ENCODE measurements around the gene MS4A4A.
"Not testable (repeated sequence)": the region's sequence is repeated elsewhere in the genome, so short reads cannot be mapped to it uniquely, and the experiment has no call there.

Gene MS4A4A

DNA sequence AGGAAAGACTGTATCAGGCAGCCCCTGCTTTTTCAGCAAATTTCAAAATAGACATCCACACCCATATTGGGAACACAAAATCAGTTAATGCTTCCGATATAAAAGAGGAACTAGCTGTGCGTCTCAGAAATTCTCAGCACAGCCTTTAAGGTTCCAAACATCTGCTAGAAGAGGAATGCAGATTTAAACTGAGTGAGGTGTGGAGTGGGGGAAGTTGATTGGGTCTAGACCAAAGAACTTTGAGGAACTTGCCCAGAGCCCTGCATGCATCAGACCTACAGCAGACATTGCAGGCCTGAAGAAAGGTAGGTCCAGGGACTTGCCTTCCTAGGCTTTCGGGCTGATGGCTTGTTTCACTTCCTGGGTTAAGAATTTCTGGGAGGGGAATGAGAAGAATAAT lies at the start of gene MS4A4A:
Gene MS4A4A (plus strand): TSS at position 255 of the 400 bp plus-strand sequence. CDS start 10 bp downstream, at position 265.
- DNase-seq (ENCODE audit: low read depth) = no peak

DNA sequence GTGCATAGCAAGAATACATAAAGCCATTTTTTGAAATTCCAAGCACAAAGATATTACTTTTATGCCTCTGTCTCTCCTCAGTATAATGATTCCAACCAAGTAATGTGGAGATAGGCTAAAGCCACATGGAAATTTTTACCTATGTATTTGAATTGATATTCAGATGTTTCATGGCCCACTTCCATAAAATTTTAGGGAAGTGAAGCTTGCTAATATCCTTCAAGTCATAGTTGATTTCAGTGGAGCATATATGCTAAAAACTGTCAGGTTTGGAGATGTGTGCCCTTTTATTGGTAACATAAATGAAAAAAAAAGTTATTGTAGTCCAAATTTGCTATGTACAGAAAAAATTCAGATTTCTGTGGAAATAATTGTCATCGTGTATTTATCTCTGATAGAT lies 49.8 kb upstream of the MS4A4A start:
- no peak for DNase-seq (ENCODE audit: low read depth)

DNA sequence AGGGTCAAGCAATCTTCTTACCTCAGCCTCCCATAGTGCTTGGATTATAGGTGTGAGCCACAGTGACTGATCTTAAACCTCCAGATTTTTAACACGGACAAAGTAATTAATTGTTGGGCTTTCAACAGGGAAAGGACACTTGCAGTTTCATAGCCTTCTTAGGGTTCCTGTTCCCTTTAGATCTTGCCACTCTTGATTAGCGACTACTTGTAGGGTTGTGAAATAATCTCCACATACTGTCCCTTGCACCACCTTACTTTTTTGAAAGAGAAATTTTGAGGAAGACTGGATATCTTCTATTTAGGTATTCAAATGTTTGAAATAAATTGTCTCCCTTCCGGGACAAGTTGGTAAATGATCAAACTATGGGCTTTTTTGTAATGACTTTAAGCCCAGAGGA lies 45.1 kb upstream of the MS4A4A start:
- DNase-seq (ENCODE audit: low read depth) = no peak

DNA sequence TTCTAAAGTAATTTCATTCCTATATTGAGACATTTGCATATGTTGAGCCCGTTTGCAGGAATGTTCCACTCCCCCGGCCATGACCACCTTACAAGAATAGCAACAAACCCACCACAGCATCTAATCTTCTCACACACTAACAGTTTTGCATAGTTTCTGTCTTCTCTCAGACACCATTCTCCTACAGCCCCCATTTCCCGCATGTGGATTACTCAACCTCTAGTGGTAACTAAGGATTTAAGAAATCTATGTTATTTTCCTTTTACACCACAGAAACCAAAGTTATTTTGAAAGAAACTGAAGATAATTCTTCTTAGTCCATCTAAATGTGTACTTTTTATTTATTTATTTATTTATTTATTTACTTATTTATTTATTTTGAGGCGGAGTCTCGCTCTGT lies 39.8 kb upstream of the MS4A4A start:
- DNase-seq (ENCODE audit: low read depth) = no peak

DNA sequence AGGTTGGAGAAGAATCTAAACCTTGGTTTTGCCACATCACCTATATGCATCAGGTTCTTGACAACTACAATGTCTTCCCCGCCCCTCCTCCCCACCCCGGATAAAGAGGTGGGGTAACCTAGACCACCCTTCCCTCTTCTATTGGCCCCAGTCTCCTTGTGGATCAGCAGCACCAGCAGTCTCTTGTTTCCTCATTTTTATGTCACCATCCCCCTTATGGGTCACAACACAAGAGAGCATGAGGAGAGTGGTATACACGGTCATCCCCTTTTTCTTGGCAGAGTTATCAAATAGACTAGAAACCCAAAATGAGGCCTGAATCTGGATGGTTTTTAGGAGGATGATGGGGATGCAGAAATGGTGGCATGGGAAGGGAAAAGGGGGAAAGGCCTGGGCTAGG lies 38.7 kb upstream of the MS4A4A start:
- no peak for DNase-seq (ENCODE audit: low read depth)

DNA sequence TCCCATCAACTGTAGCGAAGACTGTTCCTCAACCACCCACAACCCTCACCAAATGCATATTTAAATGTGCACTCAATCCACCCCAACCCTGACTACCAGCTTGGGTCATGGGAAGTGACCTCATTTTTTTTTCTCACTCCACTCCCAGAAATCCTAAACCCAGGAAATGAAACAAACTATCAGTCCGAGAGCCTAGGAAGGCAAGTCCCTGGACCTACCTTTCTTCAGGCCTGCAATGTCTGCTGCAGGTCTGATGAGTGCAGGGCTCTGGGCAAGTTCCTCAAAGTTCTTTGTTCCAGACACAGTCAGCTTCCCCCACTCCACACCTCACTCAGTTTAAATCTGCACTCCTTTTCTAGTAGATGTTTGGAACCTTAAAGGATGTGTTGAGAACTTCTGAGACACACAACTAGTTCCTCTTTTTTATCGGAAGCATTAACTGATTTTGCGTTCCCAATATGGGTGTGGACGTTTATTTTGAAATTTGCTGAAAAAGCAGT lies 37.7 kb upstream of the MS4A4A start, which contains the start of gene MS4A4E:
Gene MS4A4E (minus strand): TSS at position 398 of the 500 bp plus-strand sequence. CDS start 13,082 bp downstream, outside the sequence.
- DNase-seq (ENCODE audit: low read depth) = no peak

DNA sequence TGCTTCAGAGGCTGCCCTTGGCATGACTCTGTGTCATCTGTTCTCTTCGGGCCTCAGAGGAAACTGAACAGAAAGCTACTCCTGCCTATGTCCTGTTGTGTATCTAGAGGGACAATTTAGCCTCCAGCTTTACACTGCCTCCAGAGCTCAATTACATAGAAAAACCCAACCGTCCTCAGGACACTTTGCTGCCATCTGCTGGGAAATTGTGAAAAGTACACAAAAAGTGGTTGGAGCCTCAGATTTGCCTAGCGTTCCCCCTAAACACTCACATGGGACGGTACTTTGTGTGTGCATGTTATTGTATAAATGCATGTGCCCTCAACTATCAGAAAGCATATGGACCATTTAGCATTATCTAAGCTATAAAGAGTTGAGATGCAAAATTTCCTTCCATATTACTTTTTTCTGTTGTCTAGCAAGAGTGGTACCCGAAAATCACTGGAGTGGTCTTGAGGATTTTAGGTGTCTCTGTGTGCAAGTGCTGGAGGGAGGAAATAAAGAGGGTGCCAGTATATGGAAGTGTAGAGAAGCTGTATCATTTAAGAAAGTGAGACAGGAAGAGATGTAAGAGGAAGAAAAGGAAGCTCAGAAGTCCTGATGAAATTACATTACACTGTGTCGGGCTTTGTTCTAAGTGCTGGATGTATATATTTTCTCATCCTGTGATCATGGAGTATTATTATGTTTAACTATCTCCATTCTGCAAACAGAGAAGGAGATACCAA lies 28.8 kb upstream of the MS4A4A start:
- no peak for DNase-seq (ENCODE audit: low read depth)

DNA sequence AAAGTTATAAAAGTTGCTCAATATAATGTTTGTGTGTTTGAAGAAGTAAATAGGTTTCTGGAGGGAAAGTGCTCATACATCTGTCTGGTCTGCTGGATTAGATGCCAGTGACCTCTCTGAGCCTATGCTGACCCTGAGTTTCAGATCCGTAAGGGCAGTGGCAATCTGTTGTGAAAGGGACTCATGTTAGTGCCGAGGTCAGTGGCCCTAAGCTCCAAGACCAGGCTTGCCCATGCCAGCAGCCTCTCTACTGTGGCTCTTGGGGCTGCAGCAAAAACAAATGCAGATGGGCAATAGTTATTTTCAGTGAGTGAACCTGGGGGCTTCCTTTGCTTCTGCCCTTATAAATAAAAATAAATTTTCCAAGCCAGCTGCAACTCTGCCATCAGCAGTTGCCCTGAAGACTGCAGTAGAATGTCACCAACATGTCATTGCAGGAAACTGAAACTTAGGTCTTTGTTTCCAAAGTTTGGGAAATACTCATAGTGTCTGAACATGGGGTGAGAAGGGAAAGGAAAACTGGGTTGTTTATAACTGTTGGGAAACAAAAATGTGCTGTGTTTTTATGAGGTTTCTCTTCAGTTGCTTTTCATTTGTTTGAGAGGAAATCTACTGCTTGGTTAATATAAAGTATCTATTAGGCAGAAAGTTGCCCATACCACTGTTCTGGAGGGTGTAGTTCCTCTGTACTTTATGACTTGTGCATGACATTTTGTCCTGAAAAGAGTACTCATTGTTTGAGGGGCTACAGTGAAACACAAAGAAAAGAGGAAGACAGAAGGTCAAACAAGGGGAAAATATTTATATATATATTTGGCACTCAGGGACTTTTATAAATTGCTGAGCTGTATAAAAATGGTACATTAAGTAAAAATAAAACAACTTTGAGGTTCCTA lies 28.0 kb upstream of the MS4A4A start:
- no peak for DNase-seq (ENCODE audit: low read depth)

DNA sequence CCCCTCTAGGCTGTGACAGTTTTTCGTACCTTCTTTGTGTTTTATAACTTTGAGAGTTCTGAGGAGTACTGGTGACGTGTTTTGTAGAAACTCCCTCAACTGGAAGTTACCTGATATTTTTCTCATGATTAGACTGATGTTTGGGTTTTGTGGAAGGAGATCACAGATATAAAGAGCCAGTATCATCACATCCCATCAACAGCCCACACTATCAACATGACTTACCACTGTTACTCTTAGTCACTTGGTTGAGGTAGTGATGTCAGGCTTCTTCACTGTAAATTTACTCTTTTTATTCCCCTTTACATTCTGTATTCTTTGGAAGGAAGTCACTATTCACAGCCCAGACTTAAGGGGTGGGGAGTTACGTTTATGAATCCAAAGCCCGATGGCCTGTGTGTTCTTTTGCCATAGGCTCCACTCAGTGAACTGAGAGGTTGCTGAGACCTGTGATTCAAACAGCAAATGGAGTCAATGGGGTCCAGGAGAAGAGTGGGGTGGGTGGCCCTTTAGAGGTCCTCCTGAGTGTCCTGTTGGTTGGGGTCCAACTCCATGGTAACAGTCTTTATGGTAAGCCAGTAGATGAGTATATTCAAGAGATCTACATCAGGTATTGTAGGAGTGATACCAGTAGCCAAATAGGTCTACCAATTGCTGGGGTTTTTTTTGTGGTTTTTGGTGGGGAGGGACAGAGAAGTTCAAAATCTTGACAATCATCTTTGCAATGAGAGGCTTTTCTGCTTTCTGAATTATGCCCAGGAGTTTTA lies 22.3 kb upstream of the MS4A4A start:
- no peak for DNase-seq (ENCODE audit: low read depth)

DNA sequence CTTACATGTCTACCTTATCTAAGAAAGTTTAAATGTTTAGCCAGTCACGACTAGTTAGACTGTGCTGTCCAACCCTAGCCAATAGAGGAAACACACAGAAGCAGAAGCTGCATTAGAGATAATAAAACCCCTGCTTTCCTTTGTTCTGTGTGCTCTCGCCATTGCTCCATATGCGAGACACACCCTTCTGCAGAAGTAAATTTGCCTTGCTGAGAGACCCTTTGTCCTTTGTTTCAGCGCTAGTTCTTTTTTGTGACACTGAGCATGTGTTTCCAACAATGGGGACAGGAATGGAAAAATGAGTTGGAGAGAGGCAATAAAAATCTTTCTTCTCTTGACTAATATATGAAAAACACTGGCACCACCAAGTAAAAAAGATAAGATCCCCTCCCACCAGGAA lies 19.5 kb upstream of the MS4A4A start:
- no peak for DNase-seq (ENCODE audit: low read depth)

DNA sequence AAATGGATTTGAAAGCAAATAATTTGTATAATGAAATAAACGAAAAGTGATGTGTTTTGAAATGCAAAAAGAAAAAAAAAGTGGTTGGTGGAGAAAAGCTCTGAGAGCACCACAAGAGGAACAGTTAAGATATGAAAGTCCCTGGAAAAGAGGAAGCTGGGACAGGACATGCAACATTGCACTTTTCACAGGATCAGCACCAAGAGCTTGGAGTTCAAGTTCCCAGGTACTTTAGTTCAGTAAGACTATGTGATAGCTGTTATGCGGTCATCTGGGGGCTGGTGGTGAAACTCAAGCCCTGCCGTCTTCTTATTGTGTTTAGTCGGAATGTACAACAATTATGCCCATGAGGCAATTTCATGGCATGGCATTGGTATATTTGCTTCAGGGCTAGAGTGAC lies 17.1 kb upstream of the MS4A4A start:
- DNase-seq (ENCODE audit: low read depth) = no peak

DNA sequence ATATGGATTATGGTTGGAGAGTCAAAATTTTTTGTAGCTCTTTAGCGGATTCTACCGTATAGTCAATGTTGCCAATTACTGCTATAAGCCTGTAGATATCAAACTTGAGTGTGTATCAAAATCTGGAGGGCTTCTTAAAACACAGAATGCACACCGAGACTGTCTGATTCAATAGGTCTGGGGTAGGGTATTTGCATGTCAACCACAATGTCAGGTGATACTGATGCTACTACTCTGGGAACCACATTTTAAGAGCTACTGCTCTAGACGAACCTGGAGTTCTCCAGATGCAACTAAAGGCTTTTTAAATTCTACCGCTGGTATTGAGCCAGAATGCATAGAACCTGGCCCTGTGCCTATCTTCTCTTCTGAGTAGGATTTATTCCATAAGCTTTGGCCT lies 15.8 kb upstream of the MS4A4A start:
- DNase-seq (ENCODE audit: low read depth) = no peak

DNA sequence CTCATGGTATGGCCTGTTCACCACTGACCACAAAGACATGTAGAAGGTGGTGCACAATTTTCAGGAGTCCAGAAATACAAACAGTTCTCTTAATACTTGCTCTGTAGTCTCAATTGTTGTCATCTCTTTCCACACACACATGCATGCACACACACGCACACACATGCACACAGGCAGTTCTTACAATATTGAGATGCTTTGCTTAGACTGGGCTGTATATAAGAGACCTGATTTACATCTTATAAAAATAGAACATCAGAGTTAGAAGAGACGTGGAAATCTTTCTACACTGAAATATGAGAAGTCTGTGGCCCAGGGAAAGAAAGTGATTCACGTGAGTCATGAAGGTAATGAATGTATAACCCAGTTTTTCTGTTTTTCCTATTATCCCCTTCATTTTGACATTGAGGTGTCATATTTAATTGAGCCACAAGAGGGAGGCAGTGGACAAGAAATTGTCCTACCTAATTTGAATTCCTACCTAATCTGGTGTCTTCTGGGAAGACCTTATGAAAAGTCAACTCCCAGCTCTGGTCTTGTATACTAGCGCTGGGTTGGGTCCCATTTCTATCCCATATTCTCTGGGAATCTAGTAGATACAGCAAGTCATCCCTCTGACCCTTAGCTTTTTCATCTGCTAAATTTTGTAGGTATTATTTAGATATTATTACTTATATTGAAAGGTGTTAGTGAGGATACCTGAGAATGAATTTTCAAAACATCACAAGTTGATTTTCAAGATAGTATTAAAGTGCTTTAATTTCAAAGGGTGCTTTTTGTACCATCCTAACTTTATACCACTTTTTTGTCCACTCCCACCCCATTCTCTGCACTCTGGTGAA lies 14.9 kb upstream of the MS4A4A start:
- DNase-seq (ENCODE audit: low read depth) = no peak

DNA sequence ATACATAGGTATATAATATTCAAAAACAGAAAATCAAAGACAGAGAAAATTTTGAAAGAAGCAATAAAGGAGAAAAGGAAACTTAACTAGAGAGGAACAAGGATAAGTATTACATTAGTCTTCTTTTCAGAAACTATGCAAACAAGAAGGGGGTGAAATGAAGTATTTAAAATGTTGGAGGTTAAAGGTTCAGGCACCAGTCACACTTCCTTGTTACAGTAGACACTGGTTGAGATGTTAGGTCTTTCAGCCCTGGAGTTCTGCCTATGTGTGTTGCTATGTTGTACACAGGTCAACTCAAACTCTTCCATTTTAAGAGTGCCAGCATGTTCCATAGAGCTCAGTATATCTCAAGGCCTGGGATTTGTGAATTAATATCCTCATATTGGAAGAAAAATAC lies 6.0 kb upstream of the MS4A4A start:
- DNase-seq (ENCODE audit: low read depth) = no peak

DNA sequence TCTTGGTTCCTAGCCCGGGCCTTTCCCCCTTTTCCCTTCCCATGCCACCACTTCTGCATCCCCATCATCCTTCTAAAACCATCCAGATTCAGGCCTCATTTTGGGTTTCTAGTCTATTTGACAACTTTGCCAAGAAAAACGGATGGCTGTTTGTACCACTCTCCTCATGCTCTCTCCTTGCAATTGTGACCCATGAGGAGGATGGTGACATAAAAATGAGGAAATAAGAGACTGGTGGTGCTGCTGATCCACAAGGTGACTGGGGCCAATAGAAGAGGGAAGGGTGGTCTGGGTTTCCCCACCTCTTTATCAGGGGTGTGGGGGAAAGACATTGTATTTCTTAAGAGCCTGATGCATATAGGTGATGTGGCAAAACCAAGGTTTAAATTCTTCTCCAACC lies 1.0 kb downstream of the MS4A4A start:
- no peak for DNase-seq (ENCODE audit: low read depth)

DNA sequence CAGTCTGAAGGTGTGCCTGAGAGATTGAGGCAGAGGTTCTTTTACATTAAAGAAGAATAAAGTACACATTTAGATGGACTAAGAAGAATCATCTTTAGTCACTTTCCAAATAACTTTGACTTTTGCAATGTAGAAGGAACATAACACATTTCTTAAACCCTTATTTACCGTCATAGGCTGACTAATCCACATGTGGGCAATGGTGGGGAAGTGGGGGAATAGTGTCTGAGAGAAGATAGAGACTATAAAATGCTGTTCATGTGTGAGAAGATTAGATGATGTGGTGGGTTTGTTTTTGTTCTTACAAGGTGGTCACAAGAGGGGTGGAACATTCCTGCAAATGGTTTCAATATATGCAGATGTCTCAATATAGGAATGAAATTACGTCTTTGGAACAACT lies 1.8 kb downstream of the MS4A4A start:
- DNase-seq (ENCODE audit: low read depth) = no peak

DNA sequence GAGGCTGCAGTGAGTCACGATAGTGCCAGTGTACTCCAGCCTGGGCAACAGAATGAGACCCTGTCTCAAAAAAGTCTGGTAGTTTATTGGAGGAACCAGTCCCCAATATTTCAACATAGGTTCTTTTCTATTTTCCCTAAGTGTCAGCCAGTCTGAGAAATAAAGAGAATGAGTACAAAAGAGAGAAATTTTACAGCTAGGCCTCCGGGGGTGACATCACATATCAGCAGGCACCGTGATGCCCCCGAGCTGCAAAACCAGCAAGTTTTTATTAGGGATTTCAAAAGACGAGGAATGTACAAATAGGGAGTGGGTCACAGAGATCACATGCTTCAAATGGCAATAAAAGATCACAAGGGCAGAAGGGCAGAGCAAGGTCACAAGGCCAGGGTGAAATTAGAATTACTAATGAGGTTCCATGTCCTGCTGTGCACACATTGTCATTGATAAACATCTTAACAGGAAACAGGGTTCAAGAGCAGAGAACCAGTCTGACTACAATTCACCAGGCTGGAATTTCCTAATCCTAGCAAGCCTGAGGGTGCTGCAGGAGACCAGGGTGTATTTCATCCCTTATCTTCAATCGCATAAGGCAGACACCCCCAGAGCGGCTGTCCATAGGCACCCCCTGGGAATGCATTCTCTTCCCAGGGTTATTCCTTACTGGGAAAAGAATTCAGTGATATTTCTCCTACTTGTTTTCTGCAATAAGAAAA lies 5.1 kb downstream of the MS4A4A start:
- DNase-seq (ENCODE audit: low read depth) = not testable (repeated sequence)

DNA sequence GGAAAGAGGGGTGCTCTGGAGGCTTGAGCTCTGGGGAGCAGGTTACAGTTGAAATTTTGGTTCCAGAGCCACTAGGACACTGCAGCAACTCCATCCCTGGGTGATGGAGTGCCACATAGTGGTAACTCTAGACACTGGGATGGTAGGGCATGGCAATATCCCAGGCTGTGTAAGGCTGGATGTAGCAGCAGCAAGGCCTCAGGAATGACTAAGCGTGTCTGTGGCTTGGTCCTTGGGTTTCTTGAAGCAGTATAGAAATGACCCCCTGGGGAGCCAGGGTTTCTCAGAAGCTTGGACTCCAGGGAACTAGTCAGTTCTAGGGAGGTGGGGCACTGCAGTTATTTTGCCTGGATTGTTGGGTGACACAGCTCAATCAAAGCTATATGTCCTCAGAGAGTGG lies 8.1 kb downstream of the MS4A4A start:
- DNase-seq (ENCODE audit: low read depth) = no peak

DNA sequence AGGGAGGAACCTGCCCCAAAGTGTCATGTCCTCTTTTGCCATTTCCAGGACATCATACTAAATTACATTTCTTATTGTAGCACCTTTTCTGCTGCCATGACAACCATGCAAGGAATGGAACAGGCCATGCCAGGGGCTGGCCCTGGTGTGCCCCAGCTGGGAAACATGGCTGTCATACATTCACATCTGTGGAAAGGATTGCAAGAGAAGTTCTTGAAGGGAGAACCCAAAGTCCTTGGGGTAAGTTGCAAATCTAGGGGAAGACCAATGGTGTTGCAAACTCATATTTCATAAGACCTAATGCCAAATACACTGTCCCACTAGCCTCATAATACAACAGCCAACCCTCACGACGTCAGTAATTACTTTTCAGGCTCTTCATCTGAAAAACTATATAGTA lies 11.7 kb downstream of the MS4A4A start:
- DNase-seq (ENCODE audit: low read depth) = no peak

DNA sequence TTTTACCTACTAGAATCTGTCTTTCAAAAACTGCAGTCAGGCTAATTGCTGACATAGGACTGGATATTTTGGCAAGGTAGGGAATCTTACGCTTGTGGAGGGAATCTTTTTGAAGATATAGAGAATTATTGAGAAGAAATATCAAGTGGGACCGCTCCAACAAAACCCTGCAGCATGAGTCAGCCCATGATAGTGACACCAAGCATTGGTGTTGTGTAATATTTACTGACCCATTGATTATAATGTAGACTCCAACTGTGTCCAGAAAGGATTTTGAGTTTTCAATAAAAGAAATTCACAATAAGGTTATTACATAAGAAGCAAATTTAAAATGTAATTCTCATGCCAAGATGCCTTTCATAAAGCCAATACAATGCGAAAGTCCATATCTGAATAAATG lies 20.7 kb downstream of the MS4A4A start:
- no peak for DNase-seq (ENCODE audit: low read depth)

DNA sequence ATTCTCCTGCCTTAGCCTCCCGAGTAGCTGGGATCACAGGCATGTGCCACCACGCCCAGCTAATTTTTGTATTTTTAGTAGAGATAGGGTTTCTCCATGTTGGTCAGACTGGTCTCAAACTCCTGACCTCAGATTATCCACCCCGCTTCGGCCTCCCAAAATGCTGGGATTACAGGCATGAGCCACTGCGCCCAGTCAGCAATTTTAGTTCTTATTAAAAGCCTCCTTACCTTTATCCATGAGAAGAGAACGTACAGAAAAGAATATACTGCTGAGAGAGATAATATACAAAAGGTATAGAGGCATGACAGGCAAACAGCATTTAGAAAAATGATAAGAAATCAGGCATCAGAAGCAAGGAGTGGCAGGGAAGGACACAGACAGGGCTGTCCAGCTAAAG lies 21.4 kb downstream of the MS4A4A start:
- DNase-seq (ENCODE audit: low read depth) = not testable (repeated sequence)
